Putamen (tissue), 1 donor: ENCODE results near the gene FGFBP2.
"Not testable (repeated sequence)": the region's sequence is repeated elsewhere in the genome, so short reads cannot be mapped to it uniquely, and the experiment has no call there.

Experiments used
- DNase-seq: peaks from one replicate; pipeline ENCODE4 v3.0.0-alpha.2; 2016; ENCODE audit warnings: low spot score

FGFBP2 gene

DNA sequence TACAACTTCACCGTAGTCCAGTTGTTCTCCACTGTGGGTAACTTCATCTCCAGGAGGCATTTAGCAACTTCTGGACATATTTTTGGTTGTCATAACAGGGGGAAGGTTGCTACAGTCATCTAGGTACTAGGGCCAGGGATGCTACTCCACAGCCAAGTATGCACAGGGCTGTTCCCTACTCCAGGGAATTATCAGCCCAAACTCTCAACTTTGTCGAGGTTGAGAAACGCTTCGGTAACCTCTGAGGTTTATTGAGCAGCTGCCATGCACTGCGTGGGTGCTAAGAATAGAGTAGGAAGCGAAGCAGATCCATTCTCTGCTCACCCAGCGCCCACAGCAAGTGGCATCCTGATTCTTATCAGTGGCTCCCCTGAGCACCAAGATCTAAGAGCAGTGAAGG is 32.7 kb downstream of the FGFBP2 start:
- DNase-seq: no peak

DNA sequence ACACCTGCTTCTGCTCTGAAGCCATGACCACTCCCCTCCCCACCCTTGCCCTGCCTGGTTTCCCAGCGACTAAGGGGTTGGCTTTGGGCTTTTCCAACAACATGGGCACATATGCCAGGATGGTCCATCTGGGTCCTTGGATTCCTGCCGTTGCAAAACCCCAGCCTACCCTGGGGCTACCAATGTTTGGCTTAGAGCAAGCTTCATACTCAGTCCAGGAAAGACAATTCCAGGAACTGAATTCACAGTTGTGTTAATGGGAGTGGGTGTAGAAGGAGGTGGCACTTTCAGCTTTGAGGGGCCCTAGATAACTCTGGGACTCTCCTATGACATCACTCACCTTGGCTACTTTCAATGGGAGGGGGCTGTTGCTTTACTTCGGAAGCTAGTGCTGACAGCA is 33.4 kb downstream of the FGFBP2 start:
- no peak for DNase-seq

DNA sequence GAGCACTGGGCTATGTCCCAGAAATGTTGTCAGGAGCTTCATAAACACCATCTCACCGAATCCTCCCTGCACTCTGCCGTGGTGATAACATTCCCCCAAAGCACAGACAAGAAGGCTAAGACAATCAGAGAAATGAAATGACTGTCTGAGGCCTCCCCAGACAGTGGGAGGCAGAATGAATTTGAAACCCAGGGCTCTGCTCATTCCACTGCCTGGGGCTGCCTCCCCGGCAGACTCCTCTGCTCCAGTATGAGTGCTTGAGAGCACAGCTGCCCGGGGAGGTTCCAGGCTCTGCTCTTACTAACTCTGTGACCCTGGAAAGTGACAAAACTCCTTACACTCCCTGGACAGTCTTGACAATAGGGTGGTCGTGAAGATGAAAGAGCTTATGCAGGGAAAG is 34.1 kb downstream of the FGFBP2 start:
- DNase-seq: no peak

- no peak for DNase-seq
Observed at GRCh38 chr4:15926486-15926885, 36.5 kb downstream of the FGFBP2 start.

DNA sequence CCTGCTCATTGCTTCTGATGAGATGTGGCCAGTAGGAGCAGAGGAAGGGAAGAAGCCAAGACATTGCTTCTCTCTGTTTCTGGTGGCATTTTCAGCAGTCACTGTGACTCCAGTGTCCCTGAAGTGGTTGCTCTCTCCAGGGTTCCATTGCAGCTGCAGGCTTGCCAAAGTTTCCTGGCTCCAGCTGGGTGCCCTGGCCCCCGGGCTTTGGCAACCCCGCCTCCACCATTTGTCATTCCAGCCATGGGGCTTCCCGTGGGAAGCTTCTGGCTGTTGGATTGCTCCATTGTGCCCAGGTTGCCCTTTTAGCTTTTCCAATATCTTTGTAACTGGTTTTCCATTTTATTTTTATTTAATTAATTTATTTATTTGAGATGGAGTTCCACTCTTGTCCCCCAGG is 37.1 kb downstream of the FGFBP2 start:
- no peak for DNase-seq

- DNase-seq: no peak
Observed at GRCh38 chr4:15921592-15921932, 41.4 kb downstream of the FGFBP2 start.

GRCh38 chr4:15920723-15921591 is 42.0 kb downstream of the FGFBP2 start:
- no peak for DNase-seq

DNA sequence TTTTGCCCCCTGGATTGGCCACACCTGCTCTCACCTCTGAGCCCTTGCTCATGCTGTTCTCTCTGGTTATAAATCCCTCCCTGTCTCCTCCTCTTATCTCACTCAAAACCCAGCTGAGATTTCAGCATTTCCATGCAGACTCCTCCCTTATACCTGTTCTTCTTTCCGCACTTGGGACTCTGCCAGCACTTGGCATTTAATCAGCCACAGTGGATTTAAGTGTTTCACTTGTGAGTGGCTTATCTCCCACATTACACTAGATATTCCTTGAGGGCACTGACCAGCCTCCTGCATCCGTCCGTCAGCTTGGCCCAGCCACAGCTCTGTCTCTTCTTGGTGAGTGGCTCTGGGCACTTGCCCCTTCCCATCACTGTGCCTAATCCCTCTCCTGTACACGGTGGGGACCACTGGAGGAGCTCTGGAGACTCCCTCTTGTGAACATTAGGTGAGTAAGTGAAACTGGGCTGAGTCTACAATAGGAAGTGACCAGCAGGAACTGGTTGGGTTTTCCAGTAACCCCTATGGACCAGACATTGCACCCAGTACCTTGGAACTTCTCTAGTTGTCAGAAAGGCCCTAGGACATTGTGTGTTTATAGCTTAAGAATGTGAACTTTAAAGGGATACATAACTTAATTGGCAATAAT is 44.4 kb downstream of the FGFBP2 start:
- no peak for DNase-seq

DNA sequence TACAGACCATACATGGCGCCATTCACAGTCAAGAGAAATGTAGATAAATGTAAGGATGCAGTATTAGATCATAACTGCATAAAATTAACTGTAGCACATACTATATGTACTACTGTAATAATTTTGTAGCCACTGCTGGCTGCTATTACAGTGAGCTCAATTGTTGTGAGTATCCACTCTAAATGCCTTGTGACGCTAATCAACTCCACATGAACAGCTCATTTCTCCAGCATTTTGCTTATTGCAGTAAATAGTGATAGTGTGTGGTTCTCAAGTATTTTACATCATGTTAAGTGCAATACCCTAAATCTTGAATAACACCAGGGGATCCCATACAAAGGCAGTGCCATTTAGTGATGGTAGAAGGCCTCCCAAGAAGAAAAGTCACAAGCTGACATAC is 45.7 kb downstream of the FGFBP2 start:
- no peak for DNase-seq

- not testable (repeated sequence) for DNase-seq
Observed at GRCh38 chr4:15916358-15916757, 46.6 kb downstream of the FGFBP2 start.

DNA sequence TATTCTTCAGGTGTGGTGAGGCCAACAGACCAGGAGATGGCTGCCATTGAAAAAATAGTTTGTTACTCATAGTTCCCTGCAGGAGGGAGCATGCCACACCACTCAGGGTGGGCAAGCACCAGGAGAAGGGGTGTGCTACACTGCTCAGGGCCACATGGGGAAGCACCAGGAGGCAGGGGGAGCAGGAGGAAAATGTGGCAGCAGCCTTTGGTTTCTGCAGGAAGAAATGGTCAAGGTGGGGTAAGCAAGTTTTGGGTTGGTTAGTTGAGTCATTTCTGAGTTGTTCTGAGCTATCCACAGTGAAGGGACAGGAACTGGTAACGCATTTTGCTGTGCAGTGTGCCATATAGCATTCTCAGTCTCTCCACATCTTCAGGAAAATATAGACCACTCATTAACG is 48.2 kb downstream of the FGFBP2 start:
- DNase-seq: no peak

GRCh38 chr4:15914291-15914690 is 48.7 kb downstream of the FGFBP2 start:
- no peak for DNase-seq

DNA sequence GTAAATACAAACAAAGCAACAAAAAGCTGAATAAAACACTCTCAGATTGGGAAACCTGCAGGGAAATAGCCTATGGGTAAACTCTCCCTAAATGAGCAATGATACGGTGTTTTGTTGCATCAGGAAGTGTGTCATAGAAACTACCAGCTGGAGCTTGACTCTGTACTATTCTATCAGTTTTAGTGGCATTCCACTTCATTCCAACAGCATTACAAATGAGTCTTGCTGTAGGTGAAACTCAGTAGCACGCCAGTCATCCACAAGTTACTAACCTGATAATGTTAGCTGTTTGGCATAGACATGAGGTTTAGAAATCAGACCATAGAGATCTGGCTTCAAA is 49.4 kb downstream of the FGFBP2 start:
- no peak for DNase-seq

DNA sequence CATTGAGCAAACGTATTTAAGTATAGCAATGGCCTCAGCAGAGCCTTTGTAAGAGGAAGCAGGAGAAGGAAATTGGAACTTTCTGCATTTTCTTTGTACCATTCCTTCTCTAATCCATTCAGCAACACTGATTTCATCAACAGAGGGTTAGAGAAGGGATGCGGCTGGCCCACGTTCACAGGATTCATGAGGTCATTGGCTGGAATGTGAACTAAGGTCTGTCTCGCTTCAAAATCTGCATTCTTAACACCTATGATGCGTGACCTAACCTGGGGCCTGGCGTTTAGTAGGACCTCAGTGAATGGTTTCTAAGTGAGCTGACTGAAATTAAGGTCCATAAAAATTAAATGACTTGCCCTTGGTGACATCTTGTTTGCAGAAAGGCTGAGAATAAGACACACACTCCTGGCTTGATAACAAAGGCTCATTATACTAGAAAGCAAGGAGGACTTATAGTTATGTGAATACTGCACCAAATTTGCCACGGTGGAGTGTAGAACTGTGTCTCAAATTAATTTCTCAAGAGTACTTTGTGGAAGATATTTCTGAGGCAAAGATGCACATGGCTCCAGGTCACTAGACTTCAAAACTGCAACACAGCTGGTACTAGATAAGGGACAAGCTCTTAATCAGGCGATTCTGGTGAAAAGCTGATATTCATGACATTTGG is 49.9 kb downstream of the FGFBP2 start:
- DNase-seq: no peak

DNA sequence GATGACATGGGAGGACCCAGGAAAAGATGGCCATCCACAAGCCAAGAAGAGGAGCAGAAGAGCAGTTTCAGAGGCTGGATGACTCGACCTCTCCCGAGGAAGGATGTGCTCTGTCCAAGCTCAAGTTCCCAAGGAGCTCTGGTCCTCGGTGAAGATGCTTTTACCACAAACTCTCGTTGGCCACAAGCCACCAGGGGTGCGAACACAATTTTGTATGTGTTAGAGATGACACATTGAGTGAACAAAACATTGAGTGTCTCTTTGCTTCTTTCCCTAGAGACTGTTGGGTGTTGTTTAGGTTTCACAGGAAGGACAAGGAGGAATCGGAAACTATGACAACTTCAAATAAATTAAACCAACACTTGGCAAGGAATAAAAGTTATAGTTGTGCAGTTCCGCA is 50.7 kb downstream of the FGFBP2 start:
- no peak for DNase-seq
